GM18508 (cell line): Measurements from ENCODE around the gene SEMA6B.
"Not testable (repeated sequence)": the region's sequence is repeated elsewhere in the genome, so short reads cannot be mapped to it uniquely, and the experiment has no call there.

ENCODE experiments used
- ATAC-seq: cut with Tn5 transposase; IDR thresholded peaks from one replicate; pipeline ENCODE4 v1.9.1; 2021; ENCODE audit warnings: moderate number of reproducible peaks; ENCODE audit not compliant: insufficient read depth, unreplicated experiment

SEMA6B gene, protein sequence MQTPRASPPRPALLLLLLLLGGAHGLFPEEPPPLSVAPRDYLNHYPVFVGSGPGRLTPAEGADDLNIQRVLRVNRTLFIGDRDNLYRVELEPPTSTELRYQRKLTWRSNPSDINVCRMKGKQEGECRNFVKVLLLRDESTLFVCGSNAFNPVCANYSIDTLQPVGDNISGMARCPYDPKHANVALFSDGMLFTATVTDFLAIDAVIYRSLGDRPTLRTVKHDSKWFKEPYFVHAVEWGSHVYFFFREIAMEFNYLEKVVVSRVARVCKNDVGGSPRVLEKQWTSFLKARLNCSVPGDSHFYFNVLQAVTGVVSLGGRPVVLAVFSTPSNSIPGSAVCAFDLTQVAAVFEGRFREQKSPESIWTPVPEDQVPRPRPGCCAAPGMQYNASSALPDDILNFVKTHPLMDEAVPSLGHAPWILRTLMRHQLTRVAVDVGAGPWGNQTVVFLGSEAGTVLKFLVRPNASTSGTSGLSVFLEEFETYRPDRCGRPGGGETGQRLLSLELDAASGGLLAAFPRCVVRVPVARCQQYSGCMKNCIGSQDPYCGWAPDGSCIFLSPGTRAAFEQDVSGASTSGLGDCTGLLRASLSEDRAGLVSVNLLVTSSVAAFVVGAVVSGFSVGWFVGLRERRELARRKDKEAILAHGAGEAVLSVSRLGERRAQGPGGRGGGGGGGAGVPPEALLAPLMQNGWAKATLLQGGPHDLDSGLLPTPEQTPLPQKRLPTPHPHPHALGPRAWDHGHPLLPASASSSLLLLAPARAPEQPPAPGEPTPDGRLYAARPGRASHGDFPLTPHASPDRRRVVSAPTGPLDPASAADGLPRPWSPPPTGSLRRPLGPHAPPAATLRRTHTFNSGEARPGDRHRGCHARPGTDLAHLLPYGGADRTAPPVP

DNA sequence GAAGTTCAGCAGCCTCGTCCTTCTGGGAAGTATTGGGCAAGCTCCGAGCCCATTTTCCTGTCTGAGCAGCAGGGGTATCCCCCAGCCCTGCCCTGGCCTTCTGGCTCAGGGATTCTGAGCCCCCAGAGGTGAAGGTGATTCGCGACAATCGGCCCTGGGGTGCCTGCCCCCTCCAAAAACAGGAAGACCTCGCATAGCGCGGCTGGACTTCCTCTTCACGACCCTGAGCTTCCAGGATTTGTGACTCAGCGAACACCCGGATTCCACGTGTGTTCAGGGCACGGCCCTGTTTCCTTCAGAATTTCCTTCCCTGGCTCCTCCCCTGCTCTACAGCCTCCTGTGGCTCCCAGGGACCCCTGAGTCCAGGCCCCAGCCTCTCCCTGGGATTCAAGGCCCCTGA lies at the start of gene SEMA6B:
Gene SEMA6B, minus strand, starts transcription at position 116 of the 400 bp plus-strand sequence. CDS start 1,227 bp downstream, outside the sequence.
- no peak for ATAC-seq

DNA sequence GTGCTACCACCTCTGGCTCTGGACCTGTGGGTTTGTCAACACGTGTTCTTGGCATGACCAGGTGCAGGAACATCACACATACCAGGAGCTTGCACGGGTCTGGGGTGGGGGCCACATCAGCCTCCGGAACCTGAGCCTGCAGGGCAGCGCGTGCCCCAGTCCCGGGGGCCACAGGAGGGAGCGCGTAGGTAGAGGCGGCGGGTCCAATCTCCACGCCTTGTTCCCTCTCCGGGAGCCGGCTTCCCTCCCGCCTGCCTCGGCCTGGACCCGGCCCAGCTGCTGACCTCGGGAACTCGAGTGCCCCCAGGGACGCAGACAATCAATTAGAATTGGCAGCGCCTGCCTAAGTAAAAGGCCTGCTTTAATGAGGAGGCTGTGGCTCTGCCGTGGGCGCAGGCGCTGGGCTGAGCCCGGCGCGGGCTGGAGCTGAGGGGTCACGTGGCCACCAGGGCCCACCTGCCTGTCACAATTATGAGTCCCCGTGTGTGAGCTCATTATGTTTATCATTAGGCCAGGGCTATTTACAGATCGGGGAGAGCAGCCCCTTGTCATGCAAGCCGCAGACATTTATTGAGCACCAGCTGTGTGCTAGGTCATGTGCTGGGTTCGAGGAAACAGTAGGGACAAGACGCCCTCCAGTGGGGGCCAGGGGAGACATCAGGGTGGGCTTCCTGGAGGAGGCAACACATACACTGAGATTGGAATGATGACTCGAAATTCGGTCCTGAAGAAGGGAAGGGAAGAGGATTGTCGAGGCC lies 47.6 kb upstream of the SEMA6B start:
- no peak for ATAC-seq

DNA sequence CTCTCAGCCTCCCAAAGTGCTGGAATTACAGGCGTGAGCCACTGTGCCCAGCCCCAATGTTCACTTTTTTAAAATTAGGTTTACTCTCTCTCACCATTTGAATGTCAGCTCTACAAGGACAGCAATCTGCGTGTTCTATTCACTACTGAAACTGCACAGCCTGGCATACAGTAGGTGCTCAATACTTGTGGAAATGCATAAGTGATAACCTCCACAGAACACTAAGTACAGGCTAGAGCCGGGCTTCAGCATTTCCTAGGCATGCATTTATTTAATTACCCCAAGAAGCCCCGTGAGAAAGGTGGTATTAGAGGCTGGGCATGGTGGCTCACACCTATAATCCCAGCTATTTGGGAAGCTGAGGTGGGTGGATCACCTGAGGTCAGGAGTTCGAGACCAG lies 46.7 kb upstream of the SEMA6B start:
- ATAC-seq, result no peak

DNA sequence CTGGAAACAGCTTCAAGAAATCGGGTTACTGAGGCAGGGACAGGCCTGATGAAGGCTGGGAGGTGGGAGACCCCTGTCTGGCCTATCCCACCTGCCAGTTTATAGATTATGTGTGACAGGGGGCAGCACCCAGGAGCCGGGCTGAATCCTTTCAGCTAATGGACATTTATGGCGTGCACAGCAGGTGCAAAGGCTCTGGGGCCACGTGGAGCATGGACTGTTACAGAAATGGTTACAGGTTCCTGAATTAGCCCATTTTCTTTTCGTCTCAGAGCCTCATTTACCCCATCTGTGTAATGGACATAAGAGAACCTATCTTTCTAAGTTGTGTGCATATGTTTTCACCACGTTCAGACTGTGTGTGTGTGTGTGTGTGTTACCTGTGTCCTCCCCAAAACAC lies 45.4 kb upstream of the SEMA6B start:
- no peak for ATAC-seq

DNA sequence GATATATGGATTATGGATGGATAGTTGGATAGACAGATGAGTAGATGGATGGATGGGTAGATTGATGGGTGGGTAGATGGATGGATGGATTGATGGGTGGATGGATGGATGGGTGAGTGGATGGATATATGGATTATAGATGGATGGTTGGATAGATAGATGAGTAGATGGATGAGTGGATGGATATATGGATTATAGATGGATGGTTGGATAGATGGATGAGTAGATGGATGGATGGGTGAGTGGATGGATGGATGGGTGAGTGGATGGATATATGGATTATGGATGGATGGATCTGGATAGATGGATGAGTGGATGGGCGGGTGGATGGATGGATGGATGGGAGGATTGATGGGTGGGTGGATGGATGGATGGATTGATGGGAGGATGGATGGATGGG lies 43.4 kb upstream of the SEMA6B start:
- ATAC-seq, result no peak

DNA sequence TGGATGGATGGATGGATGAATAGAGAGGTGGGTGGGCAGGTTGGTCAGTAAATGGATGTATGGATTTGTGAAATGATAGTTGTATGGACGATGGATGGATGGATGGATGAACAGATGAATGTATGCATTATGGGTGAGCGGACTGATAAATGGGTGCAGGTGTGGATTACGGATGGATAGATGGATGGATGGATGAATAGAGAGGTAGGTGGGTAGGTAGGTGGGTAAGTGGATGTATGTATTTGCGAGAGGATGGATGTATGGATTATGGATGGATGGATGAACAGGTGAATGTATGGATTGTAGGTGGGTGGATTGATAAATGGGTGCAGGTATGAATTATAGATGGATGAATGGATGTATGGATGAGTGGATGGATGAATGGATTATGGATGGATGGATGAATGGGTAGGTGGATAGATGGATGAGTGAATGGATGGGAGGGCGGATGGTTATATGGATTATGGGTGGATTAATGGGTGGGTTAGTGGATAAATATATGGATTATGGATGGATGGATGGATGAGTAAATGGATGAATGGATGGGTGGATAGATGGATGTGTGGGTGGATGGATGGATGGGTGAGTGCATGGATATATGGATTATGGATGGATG lies 42.8 kb upstream of the SEMA6B start:
- ATAC-seq, result no peak

DNA sequence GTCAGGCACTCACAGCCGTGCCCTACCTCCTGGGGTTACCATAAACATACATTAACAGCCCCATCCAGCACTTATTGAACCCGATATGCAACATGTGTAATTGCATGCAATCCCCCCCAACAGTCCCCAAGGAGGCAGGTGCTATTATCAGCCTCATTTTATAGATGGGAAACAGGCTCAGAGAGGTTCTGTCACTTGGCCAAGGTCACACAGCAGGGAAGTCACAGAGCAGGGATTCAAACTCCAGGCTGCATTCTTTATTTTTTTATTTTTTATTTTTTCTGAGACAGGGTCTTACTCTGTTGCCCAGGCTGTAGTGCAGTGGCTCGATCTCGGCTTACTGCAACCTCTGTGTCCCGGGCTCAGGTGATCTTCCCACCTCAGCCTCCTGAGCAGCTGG lies 41.4 kb upstream of the SEMA6B start:
- ATAC-seq, result no peak

DNA sequence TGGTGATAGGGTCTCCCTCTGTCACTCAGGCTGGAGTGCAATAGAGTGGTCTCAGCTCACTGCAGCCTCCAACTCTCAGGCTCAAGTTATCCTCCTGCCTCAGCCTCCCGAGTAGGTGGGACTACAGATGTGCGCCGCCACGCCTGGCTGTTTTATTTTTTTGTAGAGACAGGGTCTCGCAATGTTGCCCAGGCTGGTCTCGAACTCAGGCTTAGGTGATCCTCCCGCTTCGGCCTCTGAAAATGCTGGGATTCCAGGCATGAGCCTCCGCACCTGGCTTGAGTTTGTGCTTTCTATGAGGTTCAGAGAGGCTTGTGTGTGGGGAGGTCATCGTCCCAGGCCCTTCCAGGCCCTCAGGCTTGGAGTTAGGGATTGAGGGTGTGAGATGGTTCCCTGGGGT lies 40.6 kb upstream of the SEMA6B start:
- ATAC-seq, result no peak

DNA sequence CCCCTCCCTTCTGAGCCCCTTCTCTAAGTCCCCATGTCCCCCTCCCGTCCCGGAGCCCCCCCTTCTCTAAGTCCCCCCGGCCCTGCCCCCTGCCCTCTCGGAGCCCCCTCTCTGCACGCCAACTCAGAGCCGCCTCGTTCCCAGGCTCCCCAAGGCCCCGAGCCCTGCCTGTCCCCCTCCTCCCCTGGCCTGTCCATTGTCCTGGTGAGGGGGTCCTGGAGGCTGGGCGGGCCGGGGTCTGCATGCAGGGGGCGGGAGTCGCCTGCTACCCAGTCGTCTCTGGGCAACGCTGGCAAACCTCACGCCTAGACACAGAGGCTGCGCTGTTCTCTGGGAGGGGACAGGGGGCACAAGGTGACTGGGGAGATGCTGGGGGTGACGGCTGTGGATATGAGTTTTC lies 39.2 kb upstream of the SEMA6B start:
- no peak for ATAC-seq

DNA sequence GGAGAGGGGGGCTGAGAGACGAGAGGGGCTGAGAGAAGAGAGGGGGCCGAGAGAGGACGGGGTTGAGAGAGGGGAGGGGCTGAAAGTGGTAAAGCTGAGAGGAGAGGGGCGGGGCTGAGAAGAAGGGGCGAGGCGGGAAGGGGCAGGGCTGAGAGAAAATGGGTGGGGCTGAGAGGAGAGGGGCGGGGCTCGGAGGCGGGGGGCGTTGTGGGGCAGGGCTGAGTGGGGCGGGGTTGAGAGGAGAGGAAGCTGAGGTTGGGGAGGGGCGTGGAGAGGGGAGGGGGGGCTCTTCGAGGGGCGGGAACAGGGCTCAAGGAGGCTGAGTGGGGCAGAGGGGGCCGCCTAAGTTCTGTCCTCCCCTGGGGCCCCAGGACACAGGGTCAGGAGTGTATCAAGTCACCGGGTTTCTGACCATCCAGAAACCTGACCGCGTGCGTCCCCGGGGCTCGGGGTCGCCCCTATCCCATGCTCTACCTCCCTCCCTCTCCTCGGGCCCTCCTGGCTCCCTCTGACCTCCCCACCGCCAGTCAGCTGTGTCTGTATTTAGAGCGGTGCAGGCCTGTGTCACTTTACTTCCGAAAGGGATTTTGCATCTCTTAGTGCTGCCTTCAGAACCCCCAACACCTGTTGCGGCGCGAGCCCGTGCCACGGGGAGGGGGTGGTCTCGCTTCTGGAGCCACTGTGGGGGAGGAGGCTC lies 38.6 kb upstream of the SEMA6B start:
- ATAC-seq, result no peak

DNA sequence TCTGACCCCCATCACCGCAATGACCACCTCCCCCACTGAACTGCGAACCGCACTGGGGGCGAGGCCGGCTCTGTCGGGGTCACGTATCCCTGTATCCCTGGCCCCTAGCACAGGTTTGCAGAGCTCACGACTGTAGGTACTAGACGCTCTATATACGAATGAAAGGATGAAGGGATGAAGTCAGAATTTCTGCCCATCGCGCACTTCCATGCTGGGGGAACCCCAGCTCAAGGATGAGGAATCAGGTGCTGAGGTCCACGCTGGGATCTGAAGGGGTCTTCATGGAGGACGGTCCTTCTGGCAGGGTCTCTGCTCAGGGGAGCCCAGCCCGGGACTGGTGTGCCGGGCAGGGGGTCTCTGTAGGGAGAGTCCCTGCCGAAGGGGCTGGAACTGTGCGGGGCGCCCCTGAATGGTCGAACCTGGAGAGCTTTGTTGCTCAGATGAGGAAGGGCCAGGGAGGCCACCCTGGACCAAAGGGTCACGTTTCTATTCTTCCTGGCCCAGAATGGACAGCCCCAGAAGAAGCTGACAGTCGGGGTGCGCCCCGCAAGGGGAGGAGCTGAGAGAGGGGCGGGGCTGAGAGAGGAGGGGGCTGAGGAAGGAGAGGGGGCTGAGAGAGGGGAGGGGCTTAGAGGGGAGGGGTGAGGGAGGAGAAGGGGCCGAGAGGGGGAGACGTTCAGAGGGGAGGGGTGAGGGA lies 37.9 kb upstream of the SEMA6B start:
- no peak for ATAC-seq

DNA sequence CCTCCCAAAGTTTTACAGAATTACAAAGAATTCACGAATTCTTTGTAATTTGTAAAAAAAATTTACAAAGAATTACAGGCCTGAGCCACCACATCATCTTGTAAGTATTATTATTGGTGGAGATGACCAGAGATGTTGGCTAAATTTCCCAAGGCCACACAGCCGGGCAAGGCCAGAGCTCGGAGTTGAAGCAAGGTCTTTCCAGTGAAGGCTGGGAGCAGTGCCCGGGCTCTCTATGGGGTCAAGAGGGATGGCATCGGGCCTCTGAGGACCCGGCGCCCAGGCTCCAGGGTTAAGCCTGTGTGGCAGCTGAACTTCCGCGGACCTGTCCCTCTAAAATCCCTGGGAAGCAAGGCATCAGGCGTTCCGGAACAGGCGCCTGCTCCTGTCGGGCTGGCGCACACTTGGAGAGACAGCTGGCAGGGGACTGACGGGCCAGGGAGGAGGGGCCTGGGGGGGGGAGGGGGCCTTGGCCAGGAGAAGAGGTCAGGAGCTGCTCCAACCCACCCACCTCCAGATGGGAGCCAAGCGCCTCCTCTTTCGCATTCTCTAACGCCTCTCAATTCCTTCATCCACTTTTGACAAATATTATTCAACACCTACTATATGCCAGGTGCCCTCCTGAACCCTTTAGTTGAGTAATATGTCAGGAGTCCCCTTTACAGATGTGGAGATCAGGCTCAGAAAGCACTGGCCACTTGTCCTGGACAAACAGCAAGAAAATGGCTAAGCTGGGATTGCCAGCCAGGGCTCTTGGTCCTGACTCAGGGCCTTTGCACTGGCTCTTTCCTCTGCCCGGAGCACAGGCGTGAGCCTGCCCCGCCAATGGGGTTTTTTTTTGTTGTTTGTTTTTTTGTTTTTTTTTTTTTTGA lies 36.8 kb upstream of the SEMA6B start:
- ATAC-seq, result no peak

DNA sequence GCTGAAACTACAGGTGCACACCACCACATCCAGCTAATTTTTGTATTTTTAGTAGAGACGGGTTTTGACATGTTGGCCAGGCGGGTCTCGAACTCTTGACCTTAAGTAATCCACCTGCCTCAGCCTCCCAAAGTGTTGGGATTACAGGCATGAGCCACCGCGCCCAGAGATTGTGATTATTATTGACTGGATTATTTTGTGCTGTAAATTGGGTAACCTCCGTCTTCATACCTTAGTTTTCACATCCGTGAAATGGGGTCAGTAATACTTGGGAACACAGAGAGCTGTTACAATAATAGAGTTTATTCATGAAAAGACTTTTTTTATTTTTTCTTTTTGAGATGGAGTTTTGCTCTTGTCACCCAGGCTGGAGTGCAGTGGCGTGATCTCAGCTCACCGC lies 35.7 kb upstream of the SEMA6B start:
- ATAC-seq, result not testable (repeated sequence)

DNA sequence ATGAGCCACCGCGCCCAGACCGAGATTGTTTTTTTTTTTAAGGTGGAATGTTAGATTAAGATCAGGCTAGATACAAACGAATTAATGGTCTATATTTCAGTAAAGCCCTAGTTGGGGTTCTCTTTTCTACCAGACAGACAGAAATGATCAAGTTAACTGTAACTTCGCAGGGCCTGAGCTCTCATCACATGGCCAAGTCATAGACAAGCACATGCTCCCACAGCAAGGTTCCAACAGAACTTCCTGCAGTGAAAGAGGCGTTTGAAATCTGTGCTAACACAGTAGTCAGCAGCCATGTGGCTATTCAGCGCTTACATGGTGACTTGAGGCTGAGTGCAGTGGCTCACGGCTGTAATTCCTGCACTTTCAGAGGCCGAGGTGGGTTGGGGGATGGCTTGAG lies 34.7 kb upstream of the SEMA6B start:
- no peak for ATAC-seq

DNA sequence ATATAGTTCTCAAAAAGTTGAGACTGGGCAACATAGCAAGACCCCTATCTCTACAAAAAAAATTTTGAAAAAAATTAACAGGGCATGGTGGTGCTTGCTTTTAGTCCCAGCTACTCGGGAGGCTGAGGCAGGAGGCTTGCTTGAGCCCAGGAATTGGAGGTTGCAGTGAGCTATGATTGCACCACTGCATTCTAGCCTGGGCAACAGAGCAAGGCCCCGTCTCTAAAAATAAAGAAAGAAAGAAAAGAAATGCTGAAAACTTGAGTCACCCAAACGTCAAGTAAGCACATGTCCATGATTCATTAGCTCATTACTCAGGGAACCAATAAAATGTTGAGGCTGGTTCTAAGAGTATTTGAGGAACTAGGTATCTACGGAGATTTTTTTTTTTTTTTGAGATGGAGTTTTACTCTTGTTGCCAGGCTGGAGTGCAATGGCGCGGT lies 33.9 kb upstream of the SEMA6B start:
- ATAC-seq, result no peak

DNA sequence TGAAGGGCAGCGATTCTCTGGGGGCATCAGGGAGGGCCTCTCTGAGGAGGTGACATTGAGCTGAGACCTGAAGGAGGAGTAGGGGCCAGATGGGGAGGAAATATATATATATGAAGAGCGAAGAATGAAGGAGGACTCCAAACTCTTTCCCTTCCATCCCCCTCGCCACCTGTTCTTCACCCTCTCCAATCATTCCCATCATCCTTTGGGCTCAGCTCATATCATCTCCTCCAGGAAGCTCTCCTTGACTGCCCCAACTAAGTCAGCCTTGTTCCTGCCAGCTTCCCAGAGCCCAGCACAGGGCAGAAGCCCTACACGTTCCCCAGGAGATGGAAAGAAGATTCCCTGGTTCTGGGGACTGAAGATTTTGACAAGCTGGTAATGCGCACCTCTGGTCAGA lies 33.0 kb upstream of the SEMA6B start:
- no peak for ATAC-seq

DNA sequence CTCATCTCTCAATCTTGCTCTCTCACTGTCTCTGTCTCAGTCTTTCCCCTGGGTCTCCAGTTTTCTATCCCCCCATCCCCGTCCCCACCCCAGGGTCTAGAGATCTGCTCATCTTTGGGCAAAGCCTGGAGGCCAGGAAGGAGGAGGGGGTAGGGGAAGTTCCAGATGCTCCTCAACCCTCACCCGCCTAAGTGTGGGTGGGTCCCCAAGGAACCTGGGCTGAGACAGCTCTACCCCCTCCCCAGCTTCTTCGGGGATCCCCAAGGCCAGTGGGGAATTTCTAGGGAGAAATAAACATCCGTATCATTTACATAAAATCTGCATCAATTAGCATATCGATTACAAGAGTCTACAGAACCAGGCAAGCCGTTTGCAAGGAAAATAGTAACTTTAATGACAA lies 31.8 kb upstream of the SEMA6B start:
- no peak for ATAC-seq

DNA sequence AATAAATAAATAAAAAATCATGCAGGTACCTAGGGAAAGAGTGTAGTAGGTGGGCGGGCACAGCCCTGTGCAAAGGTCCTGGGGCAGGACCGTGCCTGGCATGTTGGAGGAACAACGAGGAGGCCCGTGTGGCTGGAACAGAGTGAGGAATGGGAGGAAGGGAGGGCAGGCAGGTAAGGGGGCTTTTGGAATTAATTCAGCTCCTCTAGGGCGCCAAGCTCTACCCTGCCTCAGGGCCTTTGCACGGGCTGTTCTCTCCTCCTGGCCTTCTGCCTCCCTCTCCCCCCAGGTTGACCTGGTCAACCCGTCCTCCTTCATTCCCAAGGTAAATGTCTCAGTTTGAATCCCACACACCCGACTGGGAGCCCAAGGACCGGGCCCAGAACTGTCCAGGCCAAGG lies 31.1 kb upstream of the SEMA6B start:
- no peak for ATAC-seq
